ENCODE data around the gene LGR4. TPM values are rescaled to one million over a fixed set of nuclear protein-coding genes. Genes with fewer than 3 reads are reported as not detected.

Gene LGR4
- 20.5 and 38.9 TPM in 2 replicates for total RNA-seq

GRCh38 chr11:27472398-27473016 is at the start of gene LGR4:
Gene LGR4, minus strand, starts transcription at chr11:27472790. Its CDS starts 488 bp downstream, at chr11:27472302.

GRCh38 chr11:27506200-27507182 is 33.9 kb upstream of the LGR4 start, which contains the start of gene LIN7C:
Gene LIN7C, minus strand, starts transcription at chr11:27506769. Its CDS starts 17 bp downstream, at chr11:27506752.

GRCh38 chr11:27362749-27363575 is 109.6 kb downstream of the LGR4 start, which contains the start of gene CCDC34:
Gene CCDC34, minus strand, starts transcription at chr11:27363215. Its CDS starts 21 bp downstream, at chr11:27363194.

Other genes starting within 250 kb of the LGR4 start
- gene CCDC34, start 109.6 kb downstream of the LGR4 start, total RNA-seq = 1.4 and 5.1 TPM in 2 replicates
- 91.4 and 127 TPM in 2 replicates for gene LIN7C, start 34.0 kb upstream of the LGR4 start, total RNA-seq
- gene BDNF, start 227.7 kb upstream of the LGR4 start, total RNA-seq = 0.68 and 1.4 TPM in 2 replicates